ENCODE measurements around the gene VEZT.

- TF ChIP-seq CTCF (IDR thresholded peaks at IDR 0.05; ENCODE audit: insufficient read depth, low read length) (no peak), SPI1 (IDR thresholded peaks at IDR 0.05; ENCODE audit: borderline replicate concordance, low read depth) (no peak)
Observed at GRCh38 chr12:95214466-95214865, 3.1 kb upstream of the VEZT start.
